ENCODE measurements around the gene INTS13. TPM values are rescaled to one million over a fixed set of nuclear protein-coding genes. Genes with fewer than 3 reads are reported as not detected.
A peak's percentile ranks its signal among the peaks of the same experiment; 100 is the strongest.

INTS13 gene
- total and polyA plus RNA-seq, 2 of the 8 experiments (the other 6 are each of a cell fraction or from before 2014, with no cell fraction given) = 20.5 to 58.2 TPM

GRCh38 chr12:26936559-26937442, 980 bp downstream of the INTS13 start:
- Histone ChIP-seq H3K56ac (replicated peaks; ENCODE audit: insufficient read length, low read depth, low read length) (no peak overlapping the region), H3K36me3 (ENCODE audit: control insufficient read depth in 2 of 4, insufficient read depth in 4 of 4, low read length in 3 of 4) (peaks cover 0 to 6% (median 3%) of the 10 kb centered on the region in 4 experiments; a peak in 4 of 8 replicates), H3K27ac (ENCODE audit: low read depth, low read length) (no peak overlapping the region), H4K91ac (replicated peaks; ENCODE audit: insufficient read length, low read length) (no peak overlapping the region), H2AK5ac (ENCODE audit: low read depth, low read length) (no peak overlapping the region), H2BK15ac (ENCODE audit: low read length) (no peak overlapping the region), H3K79me1 (ENCODE audit: low read depth, low read length) (peaks cover under 1% of the 10 kb centered on the region; the same call in 1 of the 2 replicates), H3K9ac (replicated peaks in 1 of 4; ENCODE audit: extremely low read depth in 1 of 4, low read depth in 3 of 4, low read length in 3 of 4) (peak overlapping the region; percentile 35 to 97 (median 48); a peak in 6 of 7 replicates), H3K79me2 (ENCODE audit: control insufficient read depth in 1 of 2, insufficient read depth in 2 of 2, low read length in 2 of 2) (peaks cover 5 to 71% of the 10 kb centered on the region in 2 experiments; a peak in 3 of 4 replicates), H3K4ac (replicated peaks; ENCODE audit: insufficient read length, low read depth, low read length) (no peak overlapping the region), H3K4me3 (ENCODE audit: extremely low read depth in 1 of 4, insufficient read depth in 2 of 4, low read depth in 3 of 4, low read length in 4 of 4) (peak overlapping the region; percentile 93 to 97 (median 96)), H3K4me2 (ENCODE audit: insufficient read depth in 1 of 2, low read depth in 2 of 2, low read length in 2 of 2) (peak overlapping the region; percentile 63 to 90), H2BK12ac (ENCODE audit: low read depth, low read length) (no peak overlapping the region), H4K8ac (ENCODE audit: extremely low read depth, insufficient read depth, low read length) (no peak overlapping the region), H2BK5ac (ENCODE audit: low read depth, low read length) (no peak overlapping the region), H4K20me1 (replicated peaks in 1 of 2; ENCODE audit: control insufficient read depth in 1 of 2, insufficient read depth in 2 of 2, low read length in 2 of 2) (peaks cover 4% of the 10 kb centered on the region in 2 experiments), H2BK120ac (replicated peaks; ENCODE audit: low read depth, low read length) (no peak overlapping the region), H3K23me2 (ENCODE audit: low read depth, low read length) (peaks cover 5% of the 10 kb centered on the region), H3K9me3 (ENCODE audit: insufficient read depth in 2 of 2, low read depth in 1 of 2, low read length in 1 of 2) (no peaks in the 10 kb centered on the region), H2AFZ (ENCODE audit: low read length) (peak overlapping the region; percentile 92; the same call in 1 of the 2 replicates), H3K4me1 (replicated peaks in 1 of 4; ENCODE audit: control insufficient read depth in 3 of 4, insufficient read depth in 4 of 4, low read length in 3 of 4) (peaks cover 0 to 5% (median 3%) of the 10 kb centered on the region in 4 experiments; a peak in 6 of 7 replicates), H3K14ac (ENCODE audit: insufficient read length) (no peak overlapping the region), H2BK20ac (ENCODE audit: low read length) (no peak overlapping the region), H3K27me3 (replicated peaks in 1 of 4; ENCODE audit: control insufficient read depth in 3 of 4, extremely low read depth in 1 of 4, insufficient read depth in 3 of 4, low read length in 3 of 4) (no peaks in the 10 kb centered on the region), H3K23ac (ENCODE audit: insufficient read length) (no peak overlapping the region), H3K18ac (ENCODE audit: extremely low read depth, low read length) (no peak overlapping the region), H4K5ac (ENCODE audit: insufficient read length, low read depth, low read length) (no peak overlapping the region)
- ChIA-PET POLR2A (ENCODE audit: partially characterized antibody) (interaction anchor here (1.0 to 1.4 kb wide), 2 partner anchors 10 to 18 kb away, joined by 3 read pairs; no protein-coding TSS in a partner anchor), CTCF (ENCODE audit: partially characterized antibody) (no interaction called here)
- FAIRE-seq (no peak), DNase-seq (ENCODE audit: low read depth in 1 of 2, low spot score in 2 of 2) (no peak)
- 33% methylated on average over 8 of the region's 8 CpGs; no CpG with 5 or more reads in 1 of the 2 experiments for WGBS, 2 experiments (ENCODE audit: extremely low coverage in 1 of 2, insufficient coverage in 1 of 2, insufficient read length in 1 of 2, insufficient replicate concordance in 2 of 2, low coverage in 1 of 2, low lambda C conversion rate in 2 of 2, missing lambda C conversion rate in 1 of 2)
- TF ChIP-seq POLR2AphosphoS5 (IDR thresholded peaks at IDR 0.05; ENCODE audit: low read depth, low read length) (no peak), BACH1 (IDR thresholded peaks at IDR 0.05; ENCODE audit: low read length) (no peak), TAF7 (optimal IDR thresholded peaks at IDR 0.05; ENCODE audit: borderline replicate concordance, low read depth, low read length) (no peak), CREB1 (IDR thresholded peaks at IDR 0.05) (no peak), CTBP2 (IDR thresholded peaks at IDR 0.05; ENCODE audit: borderline replicate concordance, insufficient read depth, insufficient read length, low read length) (no peak), EP300 (IDR thresholded peaks at IDR 0.05; ENCODE audit: borderline replicate concordance in 1 of 2, low read depth in 2 of 2, low read length in 2 of 2) (no peak), CBX8 (IDR thresholded peaks at IDR 0.05; ENCODE audit: borderline replicate concordance, low read depth, low read length) (no peak), ATF2 (IDR thresholded peaks at IDR 0.05; ENCODE audit: low read length) (no peak)
